GM21360 (cell line): ENCODE measurements around the gene IKZF3.
"Not testable (repeated sequence)": the region's sequence is repeated elsewhere in the genome, so short reads cannot be mapped to it uniquely, and the experiment has no call there.

Experiments
- ATAC-seq: cut with Tn5 transposase; IDR thresholded peaks from one replicate; pipeline ENCODE4 v1.9.1; 2021; ENCODE audit warnings: mild to moderate bottlenecking, moderate library complexity; ENCODE audit not compliant: unreplicated experiment

IKZF3 gene

DNA sequence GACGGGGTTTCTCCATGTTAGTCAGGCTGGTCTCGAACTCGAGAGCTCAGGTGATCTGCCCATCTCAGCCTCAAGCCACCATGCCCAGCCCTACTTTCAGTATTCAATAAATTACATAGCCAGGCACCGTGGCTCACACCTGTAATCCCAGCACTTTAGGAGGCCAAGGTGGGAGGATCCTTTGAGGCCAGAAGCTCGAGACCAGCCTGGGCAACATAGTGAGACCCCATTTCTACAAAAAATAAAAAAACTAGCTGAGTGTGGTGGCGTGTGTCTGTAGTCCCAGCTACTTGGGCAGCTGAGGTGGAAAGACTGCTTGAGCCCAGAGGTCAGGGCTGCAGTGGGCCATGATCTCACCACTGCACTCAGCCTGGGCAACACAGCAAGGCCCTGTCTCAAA is 142.0 kb downstream of the IKZF3 start:
- ATAC-seq = no peak

DNA sequence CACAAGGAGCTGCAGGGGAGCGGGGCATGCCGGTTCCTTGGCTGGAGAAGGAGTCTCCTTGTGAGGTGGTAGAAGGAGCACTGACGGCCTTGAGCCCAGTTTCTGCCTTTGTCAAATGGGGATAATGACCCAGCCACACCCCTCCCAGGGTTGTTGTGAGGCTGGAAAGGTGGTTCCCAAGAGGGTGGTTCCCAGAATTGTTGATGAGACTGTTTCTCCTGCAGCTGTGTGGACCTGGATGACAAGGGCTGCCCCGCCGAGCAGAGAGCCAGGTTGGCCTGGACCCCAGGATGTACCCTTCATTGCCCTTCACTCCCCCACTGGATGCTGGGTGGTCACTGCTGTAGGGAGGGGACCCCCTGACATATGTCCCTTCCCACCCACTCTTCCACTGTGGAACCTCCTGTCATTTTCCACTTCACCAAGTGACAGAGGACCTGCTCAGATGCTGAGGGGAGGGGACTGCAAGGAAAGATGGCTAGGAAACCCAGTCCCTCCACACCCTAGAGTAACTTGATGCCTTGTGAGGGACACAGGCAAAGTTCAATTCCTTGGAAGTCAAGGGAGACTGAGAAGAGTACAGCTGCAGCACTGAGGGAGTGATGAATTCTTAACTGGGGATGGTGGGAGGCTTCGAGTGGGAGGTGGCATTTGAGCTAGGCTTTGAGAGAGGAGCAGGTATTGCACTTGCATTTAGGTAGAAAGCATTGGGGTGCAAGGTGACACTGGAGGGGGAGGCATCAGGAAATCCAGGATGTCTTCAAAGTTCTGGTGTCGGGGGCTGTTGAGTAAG is 144.4 kb downstream of the IKZF3 start:
- no peak for ATAC-seq

DNA sequence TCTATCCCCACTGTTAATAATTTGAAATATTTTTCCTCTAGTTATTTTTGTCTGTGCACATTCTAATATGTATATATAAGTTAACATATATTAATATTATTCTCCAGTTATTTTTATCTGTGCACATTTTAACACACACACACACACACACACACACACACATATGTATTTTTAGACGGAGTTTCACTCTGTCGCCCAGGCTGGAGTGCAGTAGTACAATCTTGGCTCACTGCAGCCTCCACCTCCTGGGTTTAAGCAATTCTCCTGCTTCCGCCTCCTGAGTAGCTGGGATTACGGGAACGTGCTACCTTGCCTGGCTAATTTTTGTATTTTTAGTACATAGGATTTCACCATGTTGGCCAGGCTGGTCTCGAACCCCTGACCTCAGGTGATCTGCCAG is 146.5 kb downstream of the IKZF3 start:
- no peak for ATAC-seq

DNA sequence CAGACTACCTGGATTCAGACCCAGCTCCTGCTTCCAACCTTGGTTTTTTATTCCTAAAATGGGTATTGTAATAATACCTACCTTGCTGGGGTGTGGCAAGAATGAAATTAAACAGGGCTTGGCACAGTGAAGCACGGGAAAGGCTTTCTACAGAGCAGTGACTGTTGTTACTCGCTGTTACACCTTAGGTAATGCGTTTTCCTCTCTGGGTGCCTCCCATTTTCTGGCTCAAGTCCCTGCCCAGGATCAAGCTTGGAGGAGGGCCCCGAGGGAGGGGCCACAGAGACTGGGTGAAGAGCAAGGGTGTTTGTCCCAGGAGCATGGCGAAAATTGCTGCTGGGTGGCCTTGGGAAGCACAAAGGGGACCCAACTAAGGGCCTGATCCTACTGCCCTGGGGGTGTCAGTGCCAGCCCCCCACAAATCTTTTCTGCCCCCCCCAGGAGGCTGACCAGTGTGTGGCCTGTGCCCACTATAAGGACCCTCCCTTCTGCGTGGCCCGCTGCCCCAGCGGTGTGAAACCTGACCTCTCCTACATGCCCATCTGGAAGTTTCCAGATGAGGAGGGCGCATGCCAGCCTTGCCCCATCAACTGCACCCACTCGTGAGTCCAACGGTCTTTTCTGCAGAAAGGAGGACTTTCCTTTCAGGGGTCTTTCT is 147.1 kb downstream of the IKZF3 start:
- no peak for ATAC-seq

DNA sequence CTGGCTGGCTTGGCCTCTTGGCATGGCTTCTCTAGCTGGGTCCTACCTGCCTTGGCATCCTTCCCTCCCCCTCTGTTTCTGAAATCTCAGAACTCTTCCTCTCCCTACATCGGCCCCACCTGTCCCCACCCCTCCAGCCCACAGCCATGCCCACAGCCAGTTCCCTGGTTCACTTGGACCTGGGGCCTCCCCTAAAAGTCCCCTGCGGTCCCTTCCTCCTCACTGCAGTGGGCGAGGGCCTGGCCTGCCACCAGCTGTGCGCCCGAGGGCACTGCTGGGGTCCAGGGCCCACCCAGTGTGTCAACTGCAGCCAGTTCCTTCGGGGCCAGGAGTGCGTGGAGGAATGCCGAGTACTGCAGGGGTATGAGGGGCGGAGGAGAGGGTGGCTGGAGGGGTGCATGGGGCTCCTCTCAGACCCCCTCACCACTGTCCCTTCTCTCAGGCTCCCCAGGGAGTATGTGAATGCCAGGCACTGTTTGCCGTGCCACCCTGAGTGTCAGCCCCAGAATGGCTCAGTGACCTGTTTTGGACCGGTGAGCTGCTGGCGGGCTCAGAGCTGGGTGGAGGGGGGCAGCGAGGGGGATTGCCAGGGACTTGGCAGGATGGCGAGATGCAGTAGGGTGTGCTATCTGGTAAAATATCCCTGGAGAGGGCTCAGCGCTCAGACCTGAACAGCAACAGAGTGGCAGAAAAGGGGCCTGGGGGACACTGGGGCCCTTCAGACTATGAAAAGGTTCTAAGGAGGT is 147.9 kb downstream of the IKZF3 start:
- ATAC-seq = no peak

DNA sequence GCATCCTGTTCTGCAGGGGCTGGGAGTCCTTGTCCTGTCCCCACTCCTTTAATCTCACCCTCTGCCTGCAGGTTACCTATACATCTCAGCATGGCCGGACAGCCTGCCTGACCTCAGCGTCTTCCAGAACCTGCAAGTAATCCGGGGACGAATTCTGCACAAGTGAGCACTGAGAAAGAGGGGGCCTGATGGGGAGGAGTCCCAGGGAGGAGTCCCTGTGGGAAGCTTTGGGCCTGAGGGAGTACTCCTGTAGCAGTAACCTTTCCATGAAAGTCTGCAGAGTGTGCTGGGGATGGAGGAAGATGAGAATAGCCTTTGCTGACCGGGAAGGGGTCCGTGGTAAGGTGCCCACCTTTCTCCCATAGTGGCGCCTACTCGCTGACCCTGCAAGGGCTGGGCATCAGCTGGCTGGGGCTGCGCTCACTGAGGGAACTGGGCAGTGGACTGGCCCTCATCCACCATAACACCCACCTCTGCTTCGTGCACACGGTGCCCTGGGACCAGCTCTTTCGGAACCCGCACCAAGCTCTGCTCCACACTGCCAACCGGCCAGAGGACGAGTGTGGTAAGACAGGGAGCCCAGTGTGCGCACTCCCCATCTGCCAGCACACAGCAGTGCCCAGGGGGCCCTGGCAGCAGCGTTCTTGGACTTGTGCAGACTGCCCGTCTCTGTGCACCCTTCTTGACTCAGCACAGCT is 148.6 kb downstream of the IKZF3 start:
- ATAC-seq = no peak

DNA sequence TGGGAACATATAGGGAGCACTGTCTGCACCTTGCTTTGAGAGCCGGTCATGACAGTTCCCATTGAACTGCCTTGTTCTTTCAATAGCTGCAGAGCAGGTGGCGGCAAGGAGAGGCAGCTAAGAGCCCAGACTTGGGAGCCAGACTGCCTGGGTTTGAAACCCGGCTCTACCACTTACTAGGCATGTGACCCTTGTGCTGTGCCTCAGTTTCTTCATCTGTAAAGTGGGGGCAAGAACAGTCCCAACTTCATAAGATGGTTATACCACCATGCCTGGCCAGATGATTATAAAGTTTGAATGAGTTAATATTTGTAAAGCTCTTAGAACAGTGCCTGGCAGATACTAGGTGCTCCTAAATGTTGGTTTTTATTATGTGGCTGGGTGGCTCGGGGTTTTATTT is 149.9 kb downstream of the IKZF3 start:
- ATAC-seq = no peak

DNA sequence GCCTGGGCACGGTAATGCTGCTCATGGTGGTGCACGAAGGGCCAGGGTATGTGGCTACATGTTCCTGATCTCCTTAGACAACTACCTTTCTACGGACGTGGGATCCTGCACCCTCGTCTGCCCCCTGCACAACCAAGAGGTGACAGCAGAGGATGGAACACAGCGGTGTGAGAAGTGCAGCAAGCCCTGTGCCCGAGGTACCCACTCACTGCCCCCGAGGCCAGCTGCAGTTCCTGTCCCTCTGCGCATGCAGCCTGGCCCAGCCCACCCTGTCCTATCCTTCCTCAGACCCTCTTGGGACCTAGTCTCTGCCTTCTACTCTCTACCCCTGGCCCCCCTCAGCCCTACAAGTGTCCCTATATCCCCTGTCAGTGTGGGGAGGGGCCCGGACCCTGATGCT is 152.3 kb downstream of the IKZF3 start:
- no peak for ATAC-seq

DNA sequence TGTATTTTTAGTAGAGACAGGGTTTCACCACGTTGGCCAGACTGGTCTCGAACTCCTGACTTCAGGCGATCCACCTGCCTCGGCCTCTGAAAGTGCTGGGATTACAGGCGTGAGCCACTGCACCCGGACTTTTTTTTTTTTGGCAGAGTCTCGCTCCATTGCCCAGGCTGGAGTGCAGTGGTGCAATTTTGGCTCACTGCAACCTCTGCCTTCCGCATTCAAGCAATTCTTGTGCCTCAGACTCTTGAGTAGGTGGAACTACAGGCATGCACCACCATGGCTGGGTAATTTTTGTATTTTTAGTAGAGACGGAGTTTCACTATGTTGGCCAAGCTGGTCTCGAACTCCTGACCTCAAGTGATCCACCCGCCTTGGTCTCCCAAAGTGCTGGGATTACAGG is 153.0 kb downstream of the IKZF3 start:
- not testable (repeated sequence) for ATAC-seq

DNA sequence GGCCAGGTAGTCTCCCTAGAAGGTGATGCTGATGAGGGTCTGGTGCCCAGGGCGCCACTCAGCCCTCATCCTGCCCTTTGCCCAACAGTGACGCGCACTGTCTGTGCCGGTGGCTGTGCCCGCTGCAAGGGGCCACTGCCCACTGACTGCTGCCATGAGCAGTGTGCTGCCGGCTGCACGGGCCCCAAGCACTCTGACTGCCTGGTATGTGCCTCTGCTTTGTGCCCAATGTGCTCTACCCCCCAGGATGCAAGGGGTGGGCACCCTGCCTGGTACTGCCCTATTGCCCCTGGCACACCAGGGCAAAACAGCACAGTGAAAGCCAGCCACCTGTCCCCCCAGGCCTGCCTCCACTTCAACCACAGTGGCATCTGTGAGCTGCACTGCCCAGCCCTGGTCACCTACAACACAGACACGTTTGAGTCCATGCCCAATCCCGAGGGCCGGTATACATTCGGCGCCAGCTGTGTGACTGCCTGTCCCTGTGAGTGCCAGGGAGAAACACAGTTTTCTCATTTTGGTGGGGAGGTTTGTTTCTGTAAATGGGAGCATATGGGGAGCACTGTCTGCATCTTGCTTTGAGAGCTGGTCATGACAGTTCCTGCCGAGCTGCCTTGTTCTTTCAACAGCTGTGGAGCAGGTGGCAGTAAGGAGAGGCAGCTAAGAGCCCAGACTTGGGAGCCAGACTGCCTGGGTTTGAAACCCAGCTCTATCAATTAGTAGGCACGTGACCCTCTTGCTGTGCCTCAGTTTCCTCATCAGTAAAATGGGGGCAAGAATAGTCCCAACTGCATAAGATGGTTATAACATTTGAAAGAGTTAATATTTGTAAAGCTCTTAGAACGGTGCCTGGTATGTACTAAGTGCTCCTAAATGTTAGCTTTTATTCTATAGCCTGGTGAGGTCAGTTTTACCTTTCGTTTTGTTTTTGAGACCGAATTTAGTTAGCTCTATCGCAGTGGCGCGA is 153.8 kb downstream of the IKZF3 start:
- no peak for ATAC-seq

DNA sequence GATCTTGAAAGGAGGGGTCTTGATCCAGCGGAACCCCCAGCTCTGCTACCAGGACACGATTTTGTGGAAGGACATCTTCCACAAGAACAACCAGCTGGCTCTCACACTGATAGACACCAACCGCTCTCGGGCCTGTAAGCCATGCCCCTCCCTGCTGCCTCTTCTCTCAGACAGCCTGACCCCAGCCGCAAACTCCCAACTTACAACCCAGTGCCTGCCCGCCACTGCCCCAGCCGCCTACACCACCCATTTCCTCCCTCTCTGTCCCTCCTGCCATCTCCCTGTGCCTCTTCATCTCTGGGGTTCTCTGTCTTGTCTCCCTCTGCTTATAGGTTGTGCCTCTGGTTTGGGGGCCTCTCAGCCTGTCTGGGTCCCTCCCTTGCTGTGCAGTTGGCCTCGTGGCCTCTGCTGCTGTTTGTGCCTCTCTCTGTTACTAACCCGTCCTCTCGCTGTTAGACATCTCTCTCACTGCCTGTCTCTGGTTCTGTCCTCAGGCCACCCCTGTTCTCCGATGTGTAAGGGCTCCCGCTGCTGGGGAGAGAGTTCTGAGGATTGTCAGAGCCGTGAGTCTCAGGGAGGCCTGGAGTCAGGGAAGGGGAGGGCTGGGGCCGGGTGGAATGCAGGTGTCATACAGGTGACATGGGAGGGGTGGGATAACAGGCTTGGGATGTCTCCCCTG is 154.7 kb downstream of the IKZF3 start:
- no peak for ATAC-seq
